H9 (cell line): Measurements from ENCODE around the gene DDTL. TPM values are rescaled to one million over a fixed set of nuclear protein-coding genes. Genes with fewer than 3 reads are reported as not detected.

Experiments
- DNase-seq: peaks from one replicate; pipeline ENCODE4 v3.0.0-alpha.2; 2017
- H2AFZ ChIP-seq: one replicate; pipeline ENCODE4 v1.6.1; 2013; ENCODE audit warnings: mild to moderate bottlenecking, low read length, control low read depth, moderate library complexity
- H2AK5ac ChIP-seq: 2 replicates; pipeline ENCODE4 v1.6.1; 2013; ENCODE audit warnings: low read length, control low read depth, mixed read lengths; ENCODE audit not compliant: insufficient read length
- H2BK120ac ChIP-seq: one replicate; pipeline ENCODE4 v1.6.1; 2013; ENCODE audit warnings: low read depth, mild to moderate bottlenecking, low read length, control low read depth, inconsistent platforms; ENCODE audit not compliant: poor library complexity, severe bottlenecking
- H2BK12ac ChIP-seq: 2 replicates; pipeline ENCODE4 v1.6.1; 2013; ENCODE audit warnings: low read length, control low read depth, mixed read lengths, low read depth; ENCODE audit not compliant: insufficient read length
- H2BK15ac ChIP-seq: 2 replicates; pipeline ENCODE4 v1.6.1; 2013; ENCODE audit warnings: low read depth, low read length, control low read depth
- H2BK20ac ChIP-seq: one replicate; pipeline ENCODE4 v1.6.1; 2013; ENCODE audit warnings: low read depth, mild to moderate bottlenecking, low read length, control low read depth, inconsistent platforms; ENCODE audit not compliant: poor library complexity, severe bottlenecking
- H2BK5ac ChIP-seq: 2 replicates; pipeline ENCODE4 v1.6.1; 2013; ENCODE audit warnings: low read length, control low read depth, mixed read lengths; ENCODE audit not compliant: insufficient read length
- H3K14ac ChIP-seq: 2 replicates; pipeline ENCODE4 v1.6.1; 2013; ENCODE audit warnings: low read length, control low read depth; ENCODE audit not compliant: insufficient read depth
- H3K18ac ChIP-seq: 2 replicates; pipeline ENCODE4 v1.6.1; 2013; ENCODE audit warnings: low read depth, mild to moderate bottlenecking, mixed read lengths, low read length, control low read depth; ENCODE audit not compliant: insufficient read length
- H3K23ac ChIP-seq: 2 replicates; pipeline ENCODE4 v1.6.1; 2013; ENCODE audit warnings: low read length, control low read depth, mixed read lengths, low read depth; ENCODE audit not compliant: insufficient read length
- H3K23me2 ChIP-seq: 2 replicates; pipeline ENCODE4 v1.6.1; 2013; ENCODE audit warnings: low read depth, mild to moderate bottlenecking, mixed read lengths, low read length, control low read depth; ENCODE audit not compliant: insufficient read length, poor library complexity, severe bottlenecking
- H3K27ac ChIP-seq: 2 replicates; pipeline ENCODE4 v1.5.1; 2013; ENCODE audit warnings: low read length, control low read depth, mixed read lengths, low read depth; ENCODE audit not compliant: insufficient read length
- H3K27me3 ChIP-seq: 2 replicates; pipeline ENCODE4 v1.6.1; 2013; ENCODE audit warnings: low read length, control low read depth, inconsistent platforms; ENCODE audit not compliant: insufficient read depth
- H3K4ac ChIP-seq: 2 replicates; pipeline ENCODE4 v1.6.1; 2013; ENCODE audit warnings: low read depth, mild to moderate bottlenecking, control low read depth, inconsistent platforms, low read length, moderate library complexity
- H3K4me1 ChIP-seq: 2 replicates; pipeline ENCODE4 v1.6.1; 2013; ENCODE audit warnings: low read length, control low read depth, inconsistent platforms; ENCODE audit not compliant: insufficient read depth
- H3K4me2 ChIP-seq: 2 replicates; pipeline ENCODE4 v1.6.1; 2013; ENCODE audit warnings: low read length, control low read depth, mixed read lengths; ENCODE audit not compliant: insufficient read length, insufficient read depth
- H3K56ac ChIP-seq: 2 replicates; pipeline ENCODE4 v1.6.1; 2013; ENCODE audit warnings: low read depth, mild to moderate bottlenecking, mixed read lengths, low read length, control low read depth; ENCODE audit not compliant: insufficient read length
- H3K79me1 ChIP-seq: 2 replicates; pipeline ENCODE4 v1.6.1; 2013; ENCODE audit warnings: low read depth, mild to moderate bottlenecking, moderate library complexity, low read length, control low read depth, inconsistent platforms; ENCODE audit not compliant: insufficient read depth, poor library complexity, severe bottlenecking
- H3K79me2 ChIP-seq: 2 replicates; pipeline ENCODE4 v1.6.1; 2013; ENCODE audit warnings: low read length, control low read depth, inconsistent platforms; ENCODE audit not compliant: insufficient read depth
- H3K9ac ChIP-seq: 2 replicates; pipeline ENCODE4 v1.6.1; 2013; ENCODE audit warnings: low read length, control low read depth, mixed read lengths; ENCODE audit not compliant: insufficient read length; ENCODE audit errors: extremely low read depth
- H3K9me3 ChIP-seq: one replicate; pipeline ENCODE4 v1.6.1; 2013; ENCODE audit warnings: low read depth, low read length, inconsistent platforms; ENCODE audit not compliant: control insufficient read depth
- H3T11ph ChIP-seq: one replicate; pipeline ENCODE4 v1.6.1; 2013; ENCODE audit warnings: mild to moderate bottlenecking, low read length, control low read depth, inconsistent platforms
- H4K20me1 ChIP-seq: one replicate; pipeline ENCODE4 v1.6.1; 2013; ENCODE audit not compliant: control insufficient read depth, insufficient read length, insufficient read depth
- H4K5ac ChIP-seq: 2 replicates; pipeline ENCODE4 v1.6.1; 2013; ENCODE audit warnings: low read depth, mild to moderate bottlenecking, mixed read lengths, low read length, control low read depth; ENCODE audit not compliant: insufficient read length
- H4K8ac ChIP-seq: replicated peaks from 2 replicates; pipeline ENCODE4 v1.6.1; 2013; ENCODE audit warnings: low read length, control low read depth, mixed read lengths, low read depth; ENCODE audit not compliant: insufficient read length
- H4K91ac ChIP-seq: 2 replicates; pipeline ENCODE4 v1.6.1; 2013; ENCODE audit warnings: low read depth, mild to moderate bottlenecking, moderate library complexity, mixed read lengths, low read length, control low read depth; ENCODE audit not compliant: insufficient read length
- H3K27ac Mint-ChIP-seq, 3 experiments: 2 replicates in 2 of 3; 3 replicates in 1 of 3; pipeline ENCODE4 v1.8.0; 2020 to 2021; ENCODE audit warnings: mixed read lengths in 3 of 3, mild to moderate bottlenecking in 1 of 3, moderate library complexity in 1 of 3
- H3K27me3 Mint-ChIP-seq: 2 replicates; pipeline ENCODE4 v1.8.0; 2021; ENCODE audit warnings: low read depth, mild to moderate bottlenecking, moderate library complexity, mixed read lengths
- H3K36me3 Mint-ChIP-seq, 3 experiments: 2 replicates in 2 of 3; 3 replicates in 1 of 3; pipeline ENCODE4 v1.8.0; 2020 to 2021; ENCODE audit warnings: low read depth in 3 of 3, mixed read lengths in 3 of 3; ENCODE audit not compliant: insufficient read depth in 1 of 3
- H3K4me1 Mint-ChIP-seq, 2 experiments: 2 replicates each; pipeline ENCODE4 v1.8.0; 2020; ENCODE audit warnings: mixed read lengths in 2 of 2
- H3K4me3 Mint-ChIP-seq, 2 experiments: 2 replicates in 1 of 2; 3 replicates in 1 of 2; pipeline ENCODE4 v1.8.0; 2020 to 2021; ENCODE audit warnings: mild to moderate bottlenecking in 2 of 2, mixed read lengths in 2 of 2, moderate library complexity in 1 of 2
- H3K9me3 Mint-ChIP-seq, 2 experiments: 2 replicates in 1 of 2; 3 replicates in 1 of 2; pipeline ENCODE4 v1.8.0; 2020; ENCODE audit warnings: mild to moderate bottlenecking in 2 of 2, mixed read lengths in 2 of 2, moderate library complexity in 1 of 2
- WGBS: extraction: QIAGEN DNeasy Blood & Tissue Kit; methylation state at CpG from one replicate; pipeline ENCODE4 v1.1.7; 2013; ENCODE audit warnings: missing lambda C conversion rate, low lambda C conversion rate, mixed read lengths; ENCODE audit not compliant: insufficient read length; ENCODE audit errors: extremely low coverage; 5-methylcytosine and 5-hydroxymethylcytosine counted together
- total RNA-seq: library from RNA; stranded (reverse); gene quantifications from 2 replicates; pipeline ENCODE4 v1.2.1, GENCODE V29; 2021
- TF ChIP-seq, protein P1 (sequence below): fragments of 200-600 bp; sonication (generic); conservative IDR thresholded peaks from 3 replicates; pipeline ENCODE4 v1.8.0; 2021; ENCODE audit warnings: antibody characterized with exemption, mild to moderate bottlenecking

DDTL gene
- total RNA-seq, 1 experiment from 2014 or later: not detected

DNA sequence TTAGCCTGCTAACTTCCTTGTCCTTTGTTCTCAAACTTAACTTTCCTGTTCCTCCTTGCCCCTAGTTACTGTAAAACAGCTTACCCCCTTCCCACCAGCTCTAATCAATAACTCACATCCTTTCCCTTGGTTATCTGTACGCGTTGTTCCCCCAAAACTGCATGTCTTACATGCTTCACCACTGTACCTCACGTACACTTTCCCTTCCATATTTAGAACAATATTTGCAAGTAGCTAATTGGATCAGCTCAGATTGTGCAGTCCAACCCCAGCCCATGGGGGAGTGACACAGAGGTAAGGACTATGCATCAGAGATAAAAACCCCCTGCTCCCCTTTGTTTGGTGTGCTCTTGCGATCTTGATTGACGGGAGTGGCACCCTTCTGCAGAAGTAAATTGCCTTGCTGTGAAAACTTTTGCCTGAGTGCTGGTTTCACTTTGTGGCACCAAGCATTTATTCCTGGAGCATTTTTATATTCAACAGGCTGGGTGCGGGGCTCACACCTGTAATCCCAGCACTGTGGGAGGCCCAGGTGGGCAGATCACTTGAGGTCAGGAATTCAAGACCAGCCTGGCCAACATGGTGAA lies 41.6 kb upstream of the DDTL start:
- no peak overlapping the region for H3K56ac ChIP-seq
- no peaks in the 10 kb centered on the region for H4K20me1 ChIP-seq
- H3K23me2 ChIP-seq: no peaks in the 10 kb centered on the region
- Mint-ChIP-seq H3K4me3 (no peak overlapping the region), H3K9me3 (peaks cover 6% of the 10 kb centered on the region in 2 experiments; a peak in 4 of 5 replicates), H3K27me3 (no peaks in the 10 kb centered on the region), H3K36me3 (peaks cover 70 to 85% (median 73%) of the 10 kb centered on the region in 3 experiments), H3K27ac (no peak overlapping the region), H3K4me1 (peaks cover 0 to 3% of the 10 kb centered on the region in 2 experiments; a peak in 1 of 4 replicates)
- no peak overlapping the region for H2BK12ac ChIP-seq
- H4K91ac ChIP-seq: no peak overlapping the region
- no peak overlapping the region for H3K23ac ChIP-seq
- no peak overlapping the region for H2BK15ac ChIP-seq
- TF ChIP-seq, protein P1, sequence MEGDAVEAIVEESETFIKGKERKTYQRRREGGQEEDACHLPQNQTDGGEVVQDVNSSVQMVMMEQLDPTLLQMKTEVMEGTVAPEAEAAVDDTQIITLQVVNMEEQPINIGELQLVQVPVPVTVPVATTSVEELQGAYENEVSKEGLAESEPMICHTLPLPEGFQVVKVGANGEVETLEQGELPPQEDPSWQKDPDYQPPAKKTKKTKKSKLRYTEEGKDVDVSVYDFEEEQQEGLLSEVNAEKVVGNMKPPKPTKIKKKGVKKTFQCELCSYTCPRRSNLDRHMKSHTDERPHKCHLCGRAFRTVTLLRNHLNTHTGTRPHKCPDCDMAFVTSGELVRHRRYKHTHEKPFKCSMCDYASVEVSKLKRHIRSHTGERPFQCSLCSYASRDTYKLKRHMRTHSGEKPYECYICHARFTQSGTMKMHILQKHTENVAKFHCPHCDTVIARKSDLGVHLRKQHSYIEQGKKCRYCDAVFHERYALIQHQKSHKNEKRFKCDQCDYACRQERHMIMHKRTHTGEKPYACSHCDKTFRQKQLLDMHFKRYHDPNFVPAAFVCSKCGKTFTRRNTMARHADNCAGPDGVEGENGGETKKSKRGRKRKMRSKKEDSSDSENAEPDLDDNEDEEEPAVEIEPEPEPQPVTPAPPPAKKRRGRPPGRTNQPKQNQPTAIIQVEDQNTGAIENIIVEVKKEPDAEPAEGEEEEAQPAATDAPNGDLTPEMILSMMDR: no peak
- H3K79me2 ChIP-seq: no peaks in the 10 kb centered on the region
- H3T11ph ChIP-seq: no peak overlapping the region
- no peak overlapping the region for H2BK20ac ChIP-seq
- H4K5ac ChIP-seq: no peak overlapping the region
- H3K4ac ChIP-seq: no peak overlapping the region
- no peak overlapping the region for H3K27ac ChIP-seq
- H2BK120ac ChIP-seq: no peak overlapping the region
- no peak overlapping the region for H2AFZ ChIP-seq
- H3K4me2 ChIP-seq: no peak overlapping the region
- no peak overlapping the region for H3K9ac ChIP-seq
- no peak overlapping the region for H3K18ac ChIP-seq
- no peak overlapping the region for H2AK5ac ChIP-seq
- no peak overlapping the region for H4K8ac ChIP-seq
- no peak for DNase-seq
- H3K79me1 ChIP-seq: no peaks in the 10 kb centered on the region
- WGBS: no CpG with 5 or more reads among the region's 6 CpGs
- H3K4me1 ChIP-seq: no peaks in the 10 kb centered on the region
- no peak overlapping the region for H3K14ac ChIP-seq
- H2BK5ac ChIP-seq: no peak overlapping the region
- H3K9me3 ChIP-seq: no peaks in the 10 kb centered on the region
- H3K27me3 ChIP-seq: no peaks in the 10 kb centered on the region
